ENCODE results near the gene SCLY. TPM values are rescaled to one million over a fixed set of nuclear protein-coding genes. Genes with fewer than 3 reads are reported as not detected.

SCLY gene
- total RNA-seq, 1 experiment from 2014 or later, result 28.7 TPM

DNA sequence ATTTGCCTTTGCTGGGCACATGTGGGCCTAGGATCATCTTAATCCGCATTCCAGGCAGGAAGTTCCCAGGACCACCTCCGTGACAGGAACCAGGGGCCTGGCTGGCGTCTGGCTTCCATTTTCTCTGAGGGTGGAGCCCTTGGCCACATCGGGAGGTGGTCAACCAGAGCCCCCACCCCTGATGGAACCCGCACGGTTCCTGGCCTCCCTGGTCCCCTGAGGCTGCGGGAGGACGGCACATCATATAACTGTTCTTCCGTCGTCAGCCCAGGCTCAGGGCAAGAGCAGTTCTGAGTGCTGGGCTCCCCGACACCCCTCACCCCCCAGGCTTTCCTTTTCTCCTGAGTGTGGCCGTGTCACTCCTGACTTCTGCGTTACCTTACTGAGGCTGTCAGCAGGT lies 52.8 kb downstream of the SCLY start:
- Histone ChIP-seq H3K27ac (ENCODE audit: low read depth, low read length) (no peak overlapping the region), H3K4me3 (replicated peaks in 1 of 2; ENCODE audit: low read depth in 1 of 2, low read length in 2 of 2) (no peak overlapping the region), H3K36me3 (ENCODE audit: control insufficient read depth in 1 of 2, insufficient read depth in 2 of 2, low read length in 2 of 2) (no peaks in the 10 kb centered on the region), H3K9me2 (ENCODE audit: insufficient read depth) (no peaks in the 10 kb centered on the region), H2AFZ (ENCODE audit: low read depth, low read length, poor library complexity, severe bottlenecking) (no peak overlapping the region), H3K9ac (ENCODE audit: low read length) (no peak overlapping the region), H3K4me2 (ENCODE audit: low read length) (no peak overlapping the region), H3K9me3 (ENCODE audit: control insufficient read depth in 1 of 2, insufficient read depth in 1 of 2, low read depth in 1 of 2, low read length in 2 of 2) (no peaks in the 10 kb centered on the region), H3K4me1 (ENCODE audit: control insufficient read depth in 1 of 2, insufficient read depth in 2 of 2, low read length in 2 of 2) (peaks cover 0 to 3% of the 10 kb centered on the region in 2 experiments; a peak in 1 of 4 replicates), H3K27me3 (ENCODE audit: insufficient read depth, low read length) (no peaks in the 10 kb centered on the region), H3K79me2 (ENCODE audit: insufficient read depth, low read length) (no peaks in the 10 kb centered on the region), H4K20me1 (ENCODE audit: insufficient read depth) (no peaks in the 10 kb centered on the region)
- no TSS peak for BruUV-seq (replicated peaks)
- no peak for TF ChIP-seq RAD21 (IDR thresholded peaks at IDR 0.05; ENCODE audit: low read depth)
- no peak for TF ChIP-seq ZFX (IDR thresholded peaks at IDR 0.05)
- TF ChIP-seq YY1 (IDR thresholded peaks at IDR 0.05; ENCODE audit: extremely low read depth, insufficient replicate concordance, low read depth, low read length), result no peak
- no peak for TF ChIP-seq TCF7L2 (IDR thresholded peaks at IDR 0.05; ENCODE audit: borderline replicate concordance, extremely low read depth, insufficient read depth, insufficient read length)
- TF ChIP-seq, protein P1, sequence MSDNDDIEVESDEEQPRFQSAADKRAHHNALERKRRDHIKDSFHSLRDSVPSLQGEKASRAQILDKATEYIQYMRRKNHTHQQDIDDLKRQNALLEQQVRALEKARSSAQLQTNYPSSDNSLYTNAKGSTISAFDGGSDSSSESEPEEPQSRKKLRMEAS (IDR thresholded peaks at IDR 0.05), result no peak
- TF ChIP-seq, protein P2, sequence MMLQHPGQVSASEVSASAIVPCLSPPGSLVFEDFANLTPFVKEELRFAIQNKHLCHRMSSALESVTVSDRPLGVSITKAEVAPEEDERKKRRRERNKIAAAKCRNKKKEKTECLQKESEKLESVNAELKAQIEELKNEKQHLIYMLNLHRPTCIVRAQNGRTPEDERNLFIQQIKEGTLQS (IDR thresholded peaks at IDR 0.05), result no peak
- TF ChIP-seq EZH2 (IDR thresholded peaks at IDR 0.05), result no peak
- TF ChIP-seq, protein P3, sequence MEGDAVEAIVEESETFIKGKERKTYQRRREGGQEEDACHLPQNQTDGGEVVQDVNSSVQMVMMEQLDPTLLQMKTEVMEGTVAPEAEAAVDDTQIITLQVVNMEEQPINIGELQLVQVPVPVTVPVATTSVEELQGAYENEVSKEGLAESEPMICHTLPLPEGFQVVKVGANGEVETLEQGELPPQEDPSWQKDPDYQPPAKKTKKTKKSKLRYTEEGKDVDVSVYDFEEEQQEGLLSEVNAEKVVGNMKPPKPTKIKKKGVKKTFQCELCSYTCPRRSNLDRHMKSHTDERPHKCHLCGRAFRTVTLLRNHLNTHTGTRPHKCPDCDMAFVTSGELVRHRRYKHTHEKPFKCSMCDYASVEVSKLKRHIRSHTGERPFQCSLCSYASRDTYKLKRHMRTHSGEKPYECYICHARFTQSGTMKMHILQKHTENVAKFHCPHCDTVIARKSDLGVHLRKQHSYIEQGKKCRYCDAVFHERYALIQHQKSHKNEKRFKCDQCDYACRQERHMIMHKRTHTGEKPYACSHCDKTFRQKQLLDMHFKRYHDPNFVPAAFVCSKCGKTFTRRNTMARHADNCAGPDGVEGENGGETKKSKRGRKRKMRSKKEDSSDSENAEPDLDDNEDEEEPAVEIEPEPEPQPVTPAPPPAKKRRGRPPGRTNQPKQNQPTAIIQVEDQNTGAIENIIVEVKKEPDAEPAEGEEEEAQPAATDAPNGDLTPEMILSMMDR (IDR thresholded peaks at IDR 0.05 in 2 of 3, conservative IDR thresholded peaks at IDR 0.05 in 1 of 3; ENCODE audit: borderline replicate concordance in 1 of 3, insufficient read depth in 1 of 3, low read depth in 2 of 3, low read length in 2 of 3), result no peak
- TF ChIP-seq SIN3A (IDR thresholded peaks at IDR 0.05; ENCODE audit: low read depth), result no peak
- intact Hi-C loops (cut with micrococcal nuclease), result no loop called here
- DNase-seq (ENCODE audit: low read depth, low spot score), result no peak
- ChIA-PET POLR2A (no interaction called here), CTCF (no interaction called here), RAD21 (ENCODE audit: low non-redundant PET in 1 of 2, low total read pairs in 2 of 2, uncharacterized antibody in 2 of 2, unreplicated experiment in 2 of 2) (no interaction called here)
- ATAC-seq, result no peak
